ENCODE results near the gene UPB1.

DNA sequence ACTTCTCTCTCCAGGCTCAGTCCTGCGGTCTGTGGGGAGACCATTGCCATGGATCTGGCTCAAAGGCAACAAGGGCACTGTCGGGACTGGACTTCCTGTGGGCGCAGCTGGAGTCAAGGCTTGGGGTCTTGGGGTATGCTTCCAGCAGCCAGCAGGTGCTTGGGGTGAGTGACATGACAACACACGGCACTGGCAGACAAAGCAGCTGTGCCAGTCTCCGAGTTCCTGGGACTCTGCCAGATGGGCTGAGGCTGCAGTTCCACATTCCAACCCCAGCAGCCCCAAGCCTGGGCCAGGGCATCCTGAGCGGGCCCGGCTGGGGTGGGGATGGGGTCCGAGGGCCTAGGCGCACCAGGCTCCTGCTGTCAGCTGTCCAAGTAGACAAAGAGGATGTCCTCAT is 47.5 kb downstream of the UPB1 start:
- TF ChIP-seq TARDBP (IDR thresholded peaks at IDR 0.05; ENCODE audit: borderline replicate concordance): no peak
- no peak for TF ChIP-seq HDAC2 (IDR thresholded peaks at IDR 0.05)
- TF ChIP-seq KDM1A (IDR thresholded peaks at IDR 0.05; ENCODE audit: borderline replicate concordance): no peak
- TF ChIP-seq MEF2B (IDR thresholded peaks at IDR 0.05; ENCODE audit: partially characterized antibody, poor library complexity, severe bottlenecking): no peak
- TF ChIP-seq, protein P1, sequence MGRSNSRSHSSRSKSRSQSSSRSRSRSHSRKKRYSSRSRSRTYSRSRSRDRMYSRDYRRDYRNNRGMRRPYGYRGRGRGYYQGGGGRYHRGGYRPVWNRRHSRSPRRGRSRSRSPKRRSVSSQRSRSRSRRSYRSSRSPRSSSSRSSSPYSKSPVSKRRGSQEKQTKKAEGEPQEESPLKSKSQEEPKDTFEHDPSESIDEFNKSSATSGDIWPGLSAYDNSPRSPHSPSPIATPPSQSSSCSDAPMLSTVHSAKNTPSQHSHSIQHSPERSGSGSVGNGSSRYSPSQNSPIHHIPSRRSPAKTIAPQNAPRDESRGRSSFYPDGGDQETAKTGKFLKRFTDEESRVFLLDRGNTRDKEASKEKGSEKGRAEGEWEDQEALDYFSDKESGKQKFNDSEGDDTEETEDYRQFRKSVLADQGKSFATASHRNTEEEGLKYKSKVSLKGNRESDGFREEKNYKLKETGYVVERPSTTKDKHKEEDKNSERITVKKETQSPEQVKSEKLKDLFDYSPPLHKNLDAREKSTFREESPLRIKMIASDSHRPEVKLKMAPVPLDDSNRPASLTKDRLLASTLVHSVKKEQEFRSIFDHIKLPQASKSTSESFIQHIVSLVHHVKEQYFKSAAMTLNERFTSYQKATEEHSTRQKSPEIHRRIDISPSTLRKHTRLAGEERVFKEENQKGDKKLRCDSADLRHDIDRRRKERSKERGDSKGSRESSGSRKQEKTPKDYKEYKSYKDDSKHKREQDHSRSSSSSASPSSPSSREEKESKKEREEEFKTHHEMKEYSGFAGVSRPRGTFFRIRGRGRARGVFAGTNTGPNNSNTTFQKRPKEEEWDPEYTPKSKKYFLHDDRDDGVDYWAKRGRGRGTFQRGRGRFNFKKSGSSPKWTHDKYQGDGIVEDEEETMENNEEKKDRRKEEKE (IDR thresholded peaks at IDR 0.05): no peak
- TF ChIP-seq BMI1 (IDR thresholded peaks at IDR 0.05; ENCODE audit: borderline replicate concordance): no peak
- no peak for TF ChIP-seq SMC3 (IDR thresholded peaks at IDR 0.05; ENCODE audit: borderline replicate concordance, low read length)
- no peak for TF ChIP-seq TAF1 (IDR thresholded peaks at IDR 0.05; ENCODE audit: borderline replicate concordance, low read depth, low read length)
- no peak for TF ChIP-seq SP1 (IDR thresholded peaks at IDR 0.05; ENCODE audit: low read depth, low read length)

Measured in GM12878 (cell line).